ENCODE measurements around the gene TRAF4. TPM values are rescaled to one million over a fixed set of nuclear protein-coding genes. Genes with fewer than 3 reads are reported as not detected.

The TRAF4 gene
- total RNA-seq, 4 donors from 2014 or later = 8.4 to 66.7 (median 30.7) TPM

- no peak for DNase-seq (ENCODE audit: low spot score)
- no peak for TF ChIP-seq CTCF (IDR thresholded peaks at IDR 0.05)
- peak; percentile 16 for ATAC-seq (ENCODE audit: low FRiP score)
Measured at GRCh38 chr17:28726226-28726626, 17.6 kb upstream of the TRAF4 start, which contains the start of gene TLCD1. Gene TLCD1 (minus strand): TSS chr17:28726233. CDS start chr17:28726097, 136 bp downstream.

GRCh38 chr17:28726627-28727491 lies 17.0 kb upstream of the TRAF4 start:
- TF ChIP-seq CTCF (IDR thresholded peaks at IDR 0.05) = peak in 2 of 3 donors; percentile 62 to 85
- peak; percentile 84 for DNase-seq (ENCODE audit: low spot score)

GRCh38 chr17:28728364-28729200 lies 15.2 kb upstream of the TRAF4 start, which contains the start of gene NEK8:
Gene NEK8 (plus strand): TSS chr17:28728788. CDS start chr17:28728814, 26 bp downstream.
- peak; percentile 72 for ATAC-seq (ENCODE audit: low FRiP score)
- peak; percentile 99 for DNase-seq (ENCODE audit: low spot score)
- no peak for TF ChIP-seq CTCF (IDR thresholded peaks at IDR 0.05)

More at GRCh38 chr17:28726627-28727491, 17.0 kb upstream of the TRAF4 start:
- ATAC-seq (ENCODE audit: low FRiP score) = peak; percentile 77

DNA sequence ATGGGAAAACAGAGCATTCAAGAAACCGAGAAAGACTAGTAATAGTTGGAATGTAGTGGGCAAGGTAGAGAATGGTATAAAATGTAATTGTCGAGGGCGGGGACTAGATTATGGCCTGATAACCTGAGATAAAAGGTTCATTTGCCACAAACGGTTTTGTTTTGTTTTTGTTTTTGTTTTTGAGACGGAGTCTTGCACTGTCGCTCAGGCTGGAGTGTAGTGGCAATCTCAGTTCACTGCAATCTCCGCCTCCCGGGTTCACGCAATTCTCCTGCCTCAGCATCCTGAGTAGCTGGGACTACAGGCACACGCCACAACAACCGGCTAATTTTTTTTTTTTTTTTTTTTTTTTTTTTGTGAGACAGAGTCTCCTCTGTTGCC lies 13.9 kb upstream of the TRAF4 start:
- no peak for DNase-seq (ENCODE audit: low spot score)
- TF ChIP-seq CTCF (IDR thresholded peaks at IDR 0.05) = no peak
- no peak for ATAC-seq (ENCODE audit: low FRiP score)

GRCh38 chr17:28733346-28733745 lies 10.5 kb upstream of the TRAF4 start:
- TF ChIP-seq CTCF (IDR thresholded peaks at IDR 0.05) = no peak
- DNase-seq (ENCODE audit: low spot score) (no peak), ATAC-seq (ENCODE audit: low FRiP score) (no peak)

DNA sequence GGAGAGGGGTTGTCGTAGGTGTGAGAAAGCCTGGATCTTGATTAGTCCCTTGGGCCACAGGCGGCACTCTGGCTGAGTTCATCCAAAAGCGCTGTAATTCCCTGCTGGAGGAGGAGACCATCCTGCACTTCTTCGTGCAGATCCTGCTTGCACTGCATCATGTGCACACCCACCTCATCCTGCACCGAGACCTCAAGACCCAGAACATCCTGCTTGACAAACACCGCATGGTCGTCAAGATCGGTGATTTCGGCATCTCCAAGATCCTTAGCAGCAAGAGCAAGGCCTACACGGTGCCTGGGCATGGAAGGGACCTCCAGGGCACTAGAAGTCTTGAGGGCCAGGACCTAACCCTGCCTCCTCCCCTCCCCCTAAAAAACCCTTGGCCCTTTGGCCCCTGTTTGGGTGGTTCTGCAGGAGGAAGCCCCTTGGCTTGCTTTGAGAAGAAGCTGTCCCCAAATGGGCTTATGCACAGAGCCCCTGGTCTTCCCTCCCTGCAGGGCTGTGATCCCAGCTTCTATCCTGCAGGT lies 9.0 kb upstream of the TRAF4 start:
- no peak for TF ChIP-seq CTCF (IDR thresholded peaks at IDR 0.05)
- ATAC-seq (ENCODE audit: low FRiP score) = no peak

More for the DNA sequence above, 9.0 kb upstream of the TRAF4 start:
- no peak for DNase-seq (ENCODE audit: low spot score)
